GM19452 (cell line): ENCODE measurements around the gene KIZ.

Source experiments
- ATAC-seq: cut with Tn5 transposase; IDR thresholded peaks from one replicate; pipeline ENCODE4 v1.9.1; 2021; ENCODE audit not compliant: unreplicated experiment

The KIZ gene, protein sequence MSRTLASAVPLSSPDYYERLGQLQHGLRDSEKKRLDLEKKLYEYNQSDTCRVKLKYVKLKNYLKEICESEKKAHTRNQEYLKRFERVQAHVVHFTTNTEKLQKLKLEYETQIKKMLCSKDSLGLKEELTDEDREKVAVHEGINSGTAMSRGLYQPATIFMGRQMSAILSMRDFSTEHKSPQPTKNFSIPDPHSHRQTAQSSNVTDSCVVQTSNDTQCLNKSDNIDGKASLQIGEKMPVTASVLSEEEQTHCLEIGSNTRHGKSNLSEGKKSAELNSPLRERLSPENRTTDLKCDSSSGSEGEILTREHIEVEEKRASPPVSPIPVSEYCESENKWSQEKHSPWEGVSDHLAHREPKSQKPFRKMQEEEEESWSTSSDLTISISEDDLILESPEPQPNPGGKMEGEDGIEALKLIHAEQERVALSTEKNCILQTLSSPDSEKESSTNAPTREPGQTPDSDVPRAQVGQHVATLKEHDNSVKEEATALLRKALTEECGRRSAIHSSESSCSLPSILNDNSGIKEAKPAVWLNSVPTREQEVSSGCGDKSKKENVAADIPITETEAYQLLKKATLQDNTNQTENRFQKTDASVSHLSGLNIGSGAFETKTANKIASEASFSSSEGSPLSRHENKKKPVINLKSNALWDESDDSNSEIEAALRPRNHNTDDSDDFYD

DNA sequence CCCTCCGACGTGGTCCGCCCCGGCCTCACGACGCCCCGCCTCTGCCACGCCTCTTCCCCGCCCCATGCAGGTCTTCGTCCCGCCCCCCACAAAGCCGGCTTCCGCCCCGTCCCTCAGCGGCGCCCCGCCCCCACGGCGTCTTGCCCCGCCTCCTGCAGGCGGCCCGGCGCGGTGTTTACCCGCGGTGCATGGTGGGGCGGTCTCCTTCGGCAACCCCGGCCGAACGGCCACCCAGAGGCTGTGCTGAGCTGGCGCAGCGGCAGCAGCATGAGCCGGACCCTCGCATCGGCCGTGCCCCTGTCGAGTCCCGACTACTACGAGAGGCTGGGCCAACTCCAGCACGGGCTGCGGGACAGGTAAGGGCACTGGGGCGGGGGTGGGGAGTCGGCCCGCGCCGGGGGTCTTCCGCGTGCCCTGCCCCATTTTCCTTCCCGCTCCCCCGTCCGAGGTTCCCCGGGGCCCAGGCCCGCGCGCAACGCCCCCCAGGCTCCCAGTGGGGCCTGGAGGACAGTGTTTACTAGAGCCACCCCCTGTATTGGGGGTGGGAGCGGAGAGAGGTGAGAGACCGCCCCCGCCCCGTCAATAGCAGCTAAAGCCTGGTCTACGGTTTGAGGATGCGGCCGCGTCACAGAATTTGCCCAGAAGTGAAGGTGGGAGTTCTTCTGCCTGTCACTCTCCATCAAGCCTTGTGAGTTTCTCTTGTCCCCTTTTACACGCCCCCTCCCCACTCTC, at the start of gene KIZ:
Gene KIZ, plus strand, starts transcription at position 234 of the 732 bp plus-strand sequence. Its CDS starts 34 bp downstream, at position 268.
- ATAC-seq = peak; percentile 97

DNA sequence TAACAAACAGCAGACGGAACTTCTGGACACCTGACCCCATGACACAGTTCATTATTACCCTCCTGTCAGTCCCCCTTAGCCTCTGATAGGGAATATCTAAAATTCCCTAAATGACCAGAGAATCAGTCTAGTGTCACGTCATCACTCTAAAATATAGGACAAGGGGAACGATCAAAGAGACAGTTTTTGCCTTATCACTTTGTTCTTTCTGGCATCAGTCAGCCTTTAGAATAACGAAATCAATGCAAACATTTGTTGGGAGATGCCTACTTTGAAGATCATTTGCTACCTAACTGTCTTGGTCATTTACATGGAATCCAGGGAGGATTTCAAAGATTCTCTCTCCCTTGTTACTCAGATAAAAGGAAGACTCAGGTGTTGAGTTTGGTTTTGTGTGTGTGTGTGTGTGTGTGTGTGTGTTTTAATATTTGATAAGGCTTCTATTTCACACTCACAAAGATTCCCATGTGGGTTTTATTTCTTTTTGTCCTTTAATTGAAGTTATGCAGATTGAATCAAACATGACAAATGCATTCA, 48.0 kb upstream of the KIZ start:
- ATAC-seq = no peak

DNA sequence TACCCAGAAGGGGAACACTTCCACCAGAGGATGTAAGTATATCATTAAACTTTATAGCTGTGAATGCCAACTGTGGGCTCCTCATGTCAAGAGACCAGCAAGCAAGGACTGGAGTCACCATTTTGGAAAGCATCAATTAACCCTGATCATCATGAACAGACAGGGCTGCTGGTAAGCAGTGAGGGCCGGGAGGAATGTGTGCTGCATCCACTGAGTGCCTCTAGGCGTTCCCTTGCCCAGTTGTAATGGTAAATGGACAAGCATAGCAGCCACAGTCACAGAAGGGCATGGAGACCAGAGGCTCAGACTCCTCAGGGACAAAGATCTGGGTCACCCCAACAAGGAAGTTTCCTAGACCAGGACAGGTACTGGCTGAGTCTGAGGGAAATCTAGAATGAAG, 43.3 kb upstream of the KIZ start:
- no peak for ATAC-seq

DNA sequence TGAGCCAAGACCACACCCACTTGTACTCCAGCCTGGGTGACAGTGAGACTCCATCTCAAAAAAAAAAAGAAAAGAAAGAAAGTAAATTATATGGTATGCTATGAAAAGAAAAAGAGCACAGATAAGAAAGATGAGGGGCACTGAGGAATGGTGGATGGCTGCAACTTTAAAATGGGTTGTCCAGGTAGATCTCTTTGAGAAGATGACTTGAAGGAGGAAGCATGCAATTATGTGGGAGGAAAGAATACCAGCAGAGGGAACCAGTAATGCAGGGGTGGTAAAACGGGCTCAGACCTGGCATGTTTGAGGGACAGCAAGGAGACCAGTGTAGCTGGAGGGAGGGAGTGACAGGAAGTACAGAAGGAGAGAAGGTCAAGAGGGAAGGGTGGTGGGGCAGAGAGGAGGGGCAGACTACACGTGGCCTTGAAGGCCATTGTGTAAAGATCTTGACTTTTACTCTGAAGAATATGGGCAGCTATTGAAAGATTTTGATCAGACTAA, 42.0 kb upstream of the KIZ start:
- ATAC-seq = no peak

DNA sequence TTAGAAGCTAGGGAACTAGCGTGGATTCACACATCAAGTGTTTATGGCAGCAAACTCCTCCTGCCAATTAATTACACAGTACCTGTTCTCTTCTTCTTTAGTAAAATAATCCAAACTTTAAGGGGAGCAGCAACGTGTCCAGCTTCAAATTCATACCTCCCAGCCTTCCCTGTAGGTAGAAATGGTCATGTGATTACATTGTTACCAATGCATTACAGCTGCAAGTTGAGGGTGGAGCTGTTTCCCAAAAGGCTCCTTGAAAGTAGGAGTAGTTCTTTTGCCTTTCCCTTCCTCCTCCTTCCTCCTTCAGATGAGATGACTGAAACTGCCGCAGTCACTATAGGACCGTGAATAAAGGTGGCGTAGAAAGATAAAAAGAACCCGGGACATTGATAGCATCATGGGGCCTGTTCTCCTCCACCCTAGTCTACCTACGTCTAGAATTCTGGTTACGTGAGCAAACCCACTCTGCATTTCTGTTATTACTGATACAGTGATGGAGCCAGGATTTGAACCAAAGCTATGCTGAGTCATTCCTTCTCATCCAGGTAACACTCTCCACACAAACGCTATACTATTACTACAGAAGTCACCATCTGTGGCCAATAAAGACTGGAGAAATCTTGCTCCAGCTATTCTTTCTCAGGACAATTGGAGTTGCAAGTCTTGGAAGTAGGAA, 37.9 kb upstream of the KIZ start:
- ATAC-seq = no peak

DNA sequence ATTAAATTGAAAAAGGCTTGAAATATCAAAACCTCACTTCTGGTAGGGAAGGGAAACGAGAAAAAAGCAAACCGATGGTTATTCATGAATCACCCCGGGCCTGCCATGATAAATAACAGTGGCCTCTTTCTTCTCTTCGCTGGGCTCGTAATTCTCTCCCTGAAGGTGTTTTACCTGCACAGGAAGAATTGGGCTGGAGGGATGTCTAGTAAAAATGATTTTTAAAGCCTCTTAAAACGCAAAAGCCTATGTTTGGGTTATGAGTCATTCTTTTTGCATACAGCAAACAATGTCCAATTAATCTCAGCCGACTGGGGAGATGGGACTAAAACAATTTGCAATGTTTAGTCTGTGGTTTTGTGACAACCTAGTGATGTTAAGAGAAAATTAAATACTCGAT, 36.5 kb upstream of the KIZ start:
- ATAC-seq = no peak

DNA sequence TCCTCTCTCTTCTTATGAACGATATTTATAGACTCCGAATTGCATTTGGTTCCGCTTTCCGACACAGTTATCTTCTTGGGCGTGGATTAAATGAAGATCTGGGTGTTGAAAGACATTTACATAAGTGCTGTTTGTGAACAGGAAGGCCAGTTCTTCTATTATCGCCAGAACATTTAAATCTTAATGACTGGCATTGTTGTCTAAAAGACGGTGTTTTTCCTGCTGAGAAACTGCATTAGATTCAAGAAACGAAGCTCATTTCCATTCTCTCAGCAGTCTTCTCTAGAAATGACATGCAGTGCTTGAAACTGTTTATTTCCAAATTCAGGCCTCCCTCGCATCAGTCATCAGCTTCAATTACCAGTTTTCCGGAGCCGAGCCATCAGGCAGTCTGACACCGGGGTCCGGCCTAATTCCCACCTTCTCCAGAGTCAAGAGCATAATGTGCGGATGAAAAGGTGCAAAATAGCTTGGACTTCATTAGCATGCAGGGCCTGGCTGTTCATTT, 35.7 kb upstream of the KIZ start:
- ATAC-seq = no peak

DNA sequence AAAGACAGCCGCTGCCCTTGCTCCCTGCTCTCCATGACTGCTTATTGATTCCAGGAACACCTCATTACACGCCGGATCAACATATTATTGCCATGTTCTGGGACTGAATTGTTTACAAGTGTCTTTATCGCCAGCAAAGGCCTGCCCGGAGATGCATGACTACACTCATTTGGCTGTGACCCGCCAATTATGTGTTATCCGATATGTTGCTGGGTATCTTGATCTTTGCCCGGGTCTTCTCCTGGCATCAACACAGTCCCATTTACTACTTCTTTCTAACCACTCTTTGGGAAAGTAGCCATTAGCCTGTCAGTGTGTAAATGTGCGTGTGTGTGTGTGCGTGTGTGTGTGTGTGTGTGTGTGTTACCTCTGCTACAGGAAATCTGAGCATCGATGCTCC, 35.2 kb upstream of the KIZ start:
- ATAC-seq = no peak

DNA sequence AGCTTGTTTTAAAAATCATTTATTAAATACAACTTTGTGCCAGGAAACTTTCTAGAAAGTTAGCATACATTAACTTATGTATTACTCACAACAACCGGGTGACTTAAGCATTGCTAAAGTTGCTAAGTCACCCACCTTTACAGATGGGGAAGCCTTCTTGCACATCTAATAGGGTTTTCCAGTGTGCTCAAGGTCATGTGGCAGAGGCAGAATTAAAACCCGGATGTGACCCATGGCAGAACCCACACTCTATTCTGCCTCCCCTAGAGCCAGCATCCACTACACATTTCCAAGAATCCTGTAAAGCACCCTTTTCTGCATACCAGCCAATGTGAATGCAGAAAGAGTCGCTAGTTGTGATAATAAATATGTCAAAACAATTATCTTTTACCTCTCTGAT, 33.1 kb upstream of the KIZ start:
- no peak for ATAC-seq

DNA sequence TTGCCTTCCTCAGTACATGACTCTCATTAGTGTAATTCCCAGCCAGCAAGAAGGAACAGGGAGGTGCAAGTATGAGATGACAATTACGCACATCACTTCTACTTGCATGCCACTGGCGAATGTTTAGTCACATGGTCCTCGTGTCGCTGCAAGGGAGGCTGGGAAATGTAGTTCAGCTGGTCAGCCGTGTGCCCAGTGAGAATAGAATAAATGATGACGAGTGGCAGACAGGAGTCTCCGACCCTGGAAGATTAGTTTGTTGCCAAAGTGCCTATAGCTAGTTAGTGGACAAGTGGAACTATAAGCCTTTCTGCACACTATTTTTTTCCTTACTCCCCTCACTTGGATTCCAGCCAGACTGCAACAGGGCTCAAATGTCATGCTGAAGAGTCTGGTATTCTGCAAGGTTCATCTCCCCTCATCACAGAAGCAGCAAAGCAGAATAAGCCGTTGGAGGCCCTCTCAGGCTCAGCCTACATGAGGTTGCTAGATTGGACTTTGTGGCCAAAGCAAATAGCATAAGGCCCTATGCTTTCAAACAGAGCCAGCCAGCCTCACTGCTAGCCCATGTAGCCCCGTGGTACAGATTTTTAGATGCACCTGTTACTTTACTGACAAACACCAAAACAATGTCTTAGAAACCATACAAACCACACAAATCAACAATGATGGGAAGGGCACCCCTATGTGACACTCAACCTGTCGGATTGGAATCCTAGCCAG, 29.4 kb upstream of the KIZ start:
- ATAC-seq = peak; percentile 38

DNA sequence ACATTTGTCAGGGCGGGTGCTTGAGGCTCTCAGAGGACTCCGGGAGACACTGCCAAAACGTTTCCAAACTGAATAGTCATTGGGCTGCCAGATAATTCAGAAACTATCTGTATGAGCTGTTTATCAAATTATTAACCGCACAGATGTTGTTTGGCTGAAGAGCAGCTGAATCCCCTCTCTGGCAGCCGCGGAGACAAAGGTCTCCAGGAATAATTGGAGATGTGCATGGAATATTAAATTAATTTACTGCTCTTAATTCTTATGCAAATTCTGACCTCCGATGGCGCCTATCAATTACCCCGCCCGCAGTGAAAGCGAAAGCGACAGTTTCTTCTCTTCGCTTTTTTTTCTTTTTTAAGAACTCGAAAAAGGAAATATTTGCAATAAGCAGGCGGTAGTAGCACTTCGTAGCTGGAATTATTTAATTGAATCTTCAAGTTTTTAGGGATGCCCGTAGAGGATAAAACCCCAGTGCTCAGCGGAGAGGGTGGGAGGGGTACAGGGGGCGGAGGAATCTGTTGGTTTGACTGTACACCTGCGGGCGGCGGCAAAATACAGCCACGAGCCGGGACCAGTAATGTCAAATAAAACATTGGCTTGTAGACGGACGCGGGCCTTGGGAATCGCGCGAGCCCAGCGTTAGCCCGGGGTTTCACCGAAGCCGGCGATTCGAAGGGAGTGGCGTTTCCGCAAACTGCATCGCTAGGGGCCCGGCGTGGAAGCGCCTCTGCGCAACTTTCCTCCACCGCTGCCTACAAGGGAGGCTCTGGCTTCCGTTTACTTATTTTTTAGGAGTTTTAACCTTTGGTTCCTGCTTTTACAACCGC, 25.9 kb upstream of the KIZ start:
- ATAC-seq = peak; percentile 37

DNA sequence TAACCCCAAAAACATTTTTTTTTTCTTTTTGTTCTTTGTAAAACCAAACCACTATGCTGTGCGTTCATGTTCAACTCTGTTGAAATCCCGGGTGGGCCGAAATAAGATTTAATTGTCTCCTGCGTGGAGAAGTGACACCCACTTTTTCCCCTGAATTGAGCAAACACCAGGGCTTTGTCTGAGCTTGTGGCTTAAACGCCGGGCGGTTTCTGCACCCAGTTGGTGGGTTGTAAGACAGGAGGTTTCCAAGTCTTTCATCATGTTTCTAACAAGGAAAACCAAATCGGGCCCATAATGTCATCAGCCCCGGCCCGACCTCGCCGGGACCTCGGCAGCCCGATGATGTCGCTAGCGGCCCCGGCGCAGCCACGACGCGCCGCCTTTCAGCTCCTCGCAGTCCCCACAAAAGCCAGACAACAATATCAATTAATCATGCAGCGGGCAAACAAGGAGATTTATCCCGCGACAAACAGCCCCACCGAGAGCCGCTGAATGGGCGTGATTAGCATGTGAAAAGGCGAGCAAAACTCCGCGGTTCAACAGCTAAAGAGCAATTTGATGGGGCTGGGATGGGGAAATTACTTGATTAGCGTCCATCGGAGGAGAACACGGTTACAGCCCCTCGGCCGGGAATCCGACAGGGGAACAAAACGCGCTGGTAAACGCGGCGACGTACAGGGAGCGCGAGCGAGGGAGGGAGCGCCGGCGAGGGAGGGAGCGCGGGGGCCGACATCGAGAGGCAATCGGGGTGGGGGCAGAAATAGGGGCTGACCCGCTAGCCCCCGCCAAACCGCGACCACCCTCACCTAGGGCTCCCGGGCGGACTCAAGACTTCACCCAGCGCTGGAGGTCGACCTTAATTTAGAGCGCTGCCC, 25.1 kb upstream of the KIZ start:
- no peak for ATAC-seq

DNA sequence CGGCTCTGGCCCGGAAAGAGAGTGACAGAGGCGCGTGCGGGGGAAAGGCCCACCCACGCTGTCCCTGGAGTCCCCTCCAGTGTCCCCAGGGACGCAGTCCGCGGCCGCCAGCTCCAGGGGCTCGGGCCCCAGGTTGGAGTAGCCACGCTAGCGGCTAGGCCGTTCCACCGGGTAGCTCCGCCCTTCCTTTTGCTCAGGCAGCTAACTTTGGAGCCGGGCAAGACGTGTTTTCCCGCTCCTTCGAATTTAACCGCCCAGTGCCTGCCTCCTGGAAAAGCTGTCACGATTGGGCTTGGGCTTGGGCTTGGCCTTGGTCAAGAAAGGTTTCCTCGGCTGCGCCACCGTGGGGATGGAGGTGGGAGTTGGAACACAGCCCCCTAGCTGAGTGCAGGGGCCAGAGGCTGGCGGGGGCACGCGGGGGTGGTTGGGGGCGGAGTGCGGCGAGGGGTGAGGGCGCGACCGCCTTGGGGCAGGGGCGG, 24.4 kb upstream of the KIZ start:
- no peak for ATAC-seq

DNA sequence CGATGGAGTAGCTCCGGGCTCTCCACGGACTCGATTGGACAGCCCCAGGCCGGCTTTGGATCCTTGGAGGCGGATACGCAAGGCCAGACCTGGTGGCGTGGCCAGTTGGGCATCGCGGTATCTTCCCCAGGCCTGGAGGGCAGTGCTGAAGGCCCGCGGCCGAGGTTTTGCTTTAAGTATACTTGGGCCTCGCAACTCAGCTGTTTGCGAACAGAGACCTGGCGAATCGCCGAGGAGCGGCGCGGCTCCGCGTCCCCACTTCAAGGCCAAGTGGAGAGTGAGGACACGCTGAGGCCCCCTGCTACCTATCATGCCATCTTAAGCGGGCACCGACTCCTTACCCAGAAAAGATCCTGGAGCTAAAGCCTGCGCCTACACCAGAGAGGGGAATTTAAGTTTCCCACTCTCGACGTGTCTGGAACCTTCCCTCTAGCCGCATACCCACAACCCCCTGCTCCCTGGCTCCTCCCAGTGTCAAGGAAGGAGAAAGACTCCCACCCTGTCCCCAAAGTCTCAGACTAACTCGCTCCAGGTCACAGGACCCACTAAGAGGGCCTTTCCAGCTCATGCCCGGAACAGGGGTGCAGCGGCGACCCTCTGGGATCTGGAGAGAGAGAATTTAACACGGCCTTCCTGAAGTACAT, 23.8 kb upstream of the KIZ start:
- no peak for ATAC-seq

DNA sequence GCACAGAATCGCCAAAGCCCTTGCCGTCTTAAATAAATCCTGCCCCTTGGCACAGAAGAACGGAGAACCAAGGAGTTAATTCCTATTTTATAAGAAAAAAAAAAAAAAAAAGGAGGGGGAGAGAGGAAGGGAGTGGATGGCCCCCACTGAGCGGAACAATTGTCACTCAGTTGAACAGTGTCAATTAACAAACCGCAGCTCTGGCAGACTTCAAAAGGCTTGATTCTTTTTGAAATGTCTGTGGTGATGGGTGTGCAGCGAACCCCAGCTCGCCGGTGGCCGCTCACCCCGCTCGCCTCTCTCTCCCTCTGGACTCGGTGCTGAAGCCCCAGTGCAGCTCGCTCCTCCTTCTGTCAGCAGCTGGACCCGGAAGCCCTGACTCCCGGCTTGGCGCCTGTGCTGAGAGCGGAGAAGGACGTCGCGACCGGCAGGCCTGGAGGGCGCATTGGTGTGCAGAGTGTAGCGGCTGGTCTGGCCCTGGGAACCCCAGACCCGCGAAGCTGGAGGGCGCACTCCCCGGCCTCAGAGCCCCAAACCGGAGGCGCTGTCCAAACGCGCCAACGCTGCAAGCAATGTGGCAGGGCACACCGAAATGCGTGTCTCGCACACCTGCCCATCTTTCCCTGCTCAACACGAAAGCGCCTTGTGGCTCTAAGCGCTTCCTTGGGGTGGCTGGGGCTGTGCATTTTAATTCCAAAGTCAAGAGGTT, 23.1 kb upstream of the KIZ start:
- ATAC-seq = no peak

DNA sequence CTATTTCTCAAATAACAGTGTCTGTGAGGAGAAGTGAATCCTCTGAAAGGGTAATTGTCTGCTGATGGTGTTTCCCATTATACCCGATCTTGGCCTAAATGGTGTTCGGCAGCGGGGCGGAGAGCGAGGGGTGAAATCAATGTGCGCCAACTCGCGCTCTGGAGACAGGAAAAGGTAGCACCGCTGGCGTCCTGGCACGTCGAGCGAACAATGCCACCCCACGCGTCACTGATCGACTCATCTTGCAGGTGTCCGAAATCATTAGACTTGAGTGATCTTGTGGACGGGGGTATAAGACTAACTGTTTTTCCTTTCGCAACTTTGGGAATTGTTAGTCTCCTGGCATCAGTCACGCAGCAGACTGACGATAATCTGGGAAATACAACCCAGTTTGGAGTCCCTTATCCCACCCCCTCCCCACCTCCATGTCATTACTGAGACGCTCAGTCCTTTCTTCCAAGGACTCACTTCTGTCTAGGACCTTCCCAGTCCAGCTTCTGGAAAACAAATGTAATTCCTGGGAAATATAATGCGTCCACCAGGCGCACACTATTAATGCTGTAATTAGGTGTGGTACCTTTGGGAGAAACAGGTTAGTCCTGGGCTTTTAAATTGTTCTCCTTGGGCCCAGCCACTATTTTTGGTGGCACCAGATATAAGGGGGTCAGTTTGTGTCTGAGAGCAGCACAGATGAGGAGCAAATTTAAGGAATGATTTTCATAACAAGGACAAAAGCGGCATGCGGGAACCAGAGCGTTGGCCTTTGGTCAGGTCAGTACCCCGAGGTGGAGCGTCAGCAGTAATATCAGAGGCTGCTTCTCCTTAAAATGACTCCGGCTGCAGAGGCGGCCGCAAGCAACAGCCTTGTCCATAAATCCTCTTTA, 22.1 kb upstream of the KIZ start:
- ATAC-seq = no peak
